ENCODE measurements around the gene F2RL2. TPM values are rescaled to one million over a fixed set of nuclear protein-coding genes. Genes with fewer than 3 reads are reported as not detected.
A peak's percentile ranks its signal among the peaks of the same experiment; 100 is the strongest.

Gene F2RL2
- total RNA-seq, 6 experiments from 2014 or later: 0.09 to 2.1 (median 1.6) TPM; not detected in 1

GRCh38 chr5:76585783-76586217 lies 37.4 kb downstream of the F2RL2 start:
- Histone ChIP-seq H3K4me1 (peaks cover 0 to 26% (median 12%) of the 10 kb centered on the region in 4 donors), H3K36me3 (peaks cover 0 to 9% (median 4%) of the 10 kb centered on the region in 4 donors), H3K4me3 (no peak overlapping the region), H3K27me3 (no peaks in the 10 kb centered on the region), H3K9me3 (no peaks in the 10 kb centered on the region), H3K27ac (no peak overlapping the region)
- 94% methylated on average over 3 of the region's 3 CpGs for WGBS (ENCODE audit: insufficient coverage, low coverage, low lambda C conversion rate, missing lambda C conversion rate)
- no peak for DNase-seq
- ATAC-seq: no peak
- TF ChIP-seq CTCF (IDR thresholded peaks at IDR 0.05): no peak
- no peak for TF ChIP-seq POLR2A (IDR thresholded peaks at IDR 0.05)
- intact Hi-C loops (cut with DNase I): no loop called here

GRCh38 chr5:76583163-76584047 lies 39.8 kb downstream of the F2RL2 start:
- H3K9me3 ChIP-seq: no peaks in the 10 kb centered on the region
- DNase-seq: no peak
- H3K27me3 ChIP-seq: no peaks in the 10 kb centered on the region
- H3K4me3 ChIP-seq: no peak overlapping the region
- TF ChIP-seq POLR2A (IDR thresholded peaks at IDR 0.05): no peak
- peak; percentile 37 to 46 (median 44) for TF ChIP-seq CTCF (IDR thresholded peaks at IDR 0.05)
- WGBS (ENCODE audit: insufficient coverage, low coverage, low lambda C conversion rate, missing lambda C conversion rate): 29% methylated on average over 6 of the region's 7 CpGs
- H3K4me1 ChIP-seq: peaks cover 0 to 26% (median 13%) of the 10 kb centered on the region in 4 donors
- H3K36me3 ChIP-seq: no peaks in the 10 kb centered on the region
- peak; percentile 56 to 84 (median 74) for ATAC-seq
- intact Hi-C loops (cut with DNase I): no loop called here
- peak overlapping the region in 1 of 3 donors; percentile 43 for H3K27ac ChIP-seq

GRCh38 chr5:76582230-76583162 lies 40.7 kb downstream of the F2RL2 start:
- Histone ChIP-seq H3K27ac (peak overlapping the region; percentile 20 to 52 (median 43)), H3K9me3 (no peaks in the 10 kb centered on the region), H3K4me3 (no peak overlapping the region), H3K4me1 (peaks cover 0 to 26% (median 13%) of the 10 kb centered on the region in 4 donors), H3K27me3 (no peaks in the 10 kb centered on the region), H3K36me3 (no peaks in the 10 kb centered on the region)
- whole genome bisulfite sequencing (ENCODE audit: insufficient coverage, low coverage, low lambda C conversion rate, missing lambda C conversion rate): 50% methylated on average over 6 of the region's 6 CpGs
- DNase-seq (no peak), ATAC-seq (peak; percentile 45 to 63 (median 62))
- intact Hi-C loops (cut with DNase I): no loop called here
- TF ChIP-seq POLR2A (IDR thresholded peaks at IDR 0.05): no peak
- no peak for TF ChIP-seq CTCF (IDR thresholded peaks at IDR 0.05)

- intact Hi-C loops (cut with DNase I): no loop called here
- WGBS (ENCODE audit: insufficient coverage, low coverage, low lambda C conversion rate, missing lambda C conversion rate): 93% methylated on average over 3 of the region's 3 CpGs
- TF ChIP-seq CTCF (IDR thresholded peaks at IDR 0.05) (no peak), POLR2A (IDR thresholded peaks at IDR 0.05) (no peak)
- no peak for ATAC-seq
- DNase-seq: no peak
- no peak overlapping the region for H3K27ac ChIP-seq
- H3K4me1 ChIP-seq: peaks cover 0 to 26% (median 13%) of the 10 kb centered on the region in 4 donors
- no peaks in the 10 kb centered on the region for H3K9me3 ChIP-seq
- peaks cover 0 to 5% (median 0%) of the 10 kb centered on the region in 4 donors for H3K36me3 ChIP-seq
- no peaks in the 10 kb centered on the region for H3K27me3 ChIP-seq
- no peak overlapping the region for H3K4me3 ChIP-seq
These were observed 42.2 kb downstream of the F2RL2 start for GRCh38 chr5:76580981-76581380.
